ENCODE results near the gene CAMSAP3.
A peak's percentile ranks its signal among the peaks of the same experiment; 100 is the strongest.

CAMSAP3 gene

DNA sequence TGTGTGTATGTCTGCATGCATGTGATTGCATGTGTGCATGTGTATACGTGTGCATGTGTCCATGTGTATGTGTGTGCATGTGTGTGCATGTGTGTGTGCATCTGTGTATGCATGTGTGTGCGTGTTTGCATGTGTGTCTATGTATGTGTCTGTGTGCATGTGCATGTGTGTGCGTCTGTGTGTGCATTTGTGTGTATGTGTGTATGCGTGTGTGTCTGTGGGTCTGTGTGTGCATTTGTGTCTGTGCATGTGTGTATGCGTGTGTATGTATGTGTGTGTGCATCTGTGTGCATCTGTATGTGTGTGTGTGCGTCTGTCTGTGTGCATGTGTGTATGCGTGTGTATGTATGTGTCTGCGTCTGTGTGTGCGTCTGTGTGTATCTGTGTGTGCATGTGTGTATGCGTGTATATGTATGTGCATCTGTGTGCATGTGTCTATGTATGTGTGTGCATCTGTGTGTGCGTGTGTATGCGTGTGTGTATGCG is 44.2 kb downstream of the CAMSAP3 start:
- H4K20me1 ChIP-seq (ENCODE audit: insufficient read depth, low read length) = no peaks in the 10 kb centered on the region
- ATAC-seq (ENCODE audit: insufficient read depth, low read depth) (no peak), DNase-seq (no peak)
- H3K9ac ChIP-seq (ENCODE audit: low read depth, low read length) = no peak overlapping the region
- H3K27ac ChIP-seq (ENCODE audit: low read length) = no peak overlapping the region
- H3K4me1 ChIP-seq (ENCODE audit: insufficient read depth, low read length) = no peaks in the 10 kb centered on the region
- H3K79me2 ChIP-seq (ENCODE audit: insufficient read depth, low read length) = no peaks in the 10 kb centered on the region
- no peak overlapping the region for H3K4me3 ChIP-seq (ENCODE audit: low read depth in 1 of 2, low read length in 2 of 2)
- no peaks in the 10 kb centered on the region for H3K27me3 ChIP-seq (ENCODE audit: insufficient read depth, low read length, poor library complexity)
- TF ChIP-seq, protein P1, sequence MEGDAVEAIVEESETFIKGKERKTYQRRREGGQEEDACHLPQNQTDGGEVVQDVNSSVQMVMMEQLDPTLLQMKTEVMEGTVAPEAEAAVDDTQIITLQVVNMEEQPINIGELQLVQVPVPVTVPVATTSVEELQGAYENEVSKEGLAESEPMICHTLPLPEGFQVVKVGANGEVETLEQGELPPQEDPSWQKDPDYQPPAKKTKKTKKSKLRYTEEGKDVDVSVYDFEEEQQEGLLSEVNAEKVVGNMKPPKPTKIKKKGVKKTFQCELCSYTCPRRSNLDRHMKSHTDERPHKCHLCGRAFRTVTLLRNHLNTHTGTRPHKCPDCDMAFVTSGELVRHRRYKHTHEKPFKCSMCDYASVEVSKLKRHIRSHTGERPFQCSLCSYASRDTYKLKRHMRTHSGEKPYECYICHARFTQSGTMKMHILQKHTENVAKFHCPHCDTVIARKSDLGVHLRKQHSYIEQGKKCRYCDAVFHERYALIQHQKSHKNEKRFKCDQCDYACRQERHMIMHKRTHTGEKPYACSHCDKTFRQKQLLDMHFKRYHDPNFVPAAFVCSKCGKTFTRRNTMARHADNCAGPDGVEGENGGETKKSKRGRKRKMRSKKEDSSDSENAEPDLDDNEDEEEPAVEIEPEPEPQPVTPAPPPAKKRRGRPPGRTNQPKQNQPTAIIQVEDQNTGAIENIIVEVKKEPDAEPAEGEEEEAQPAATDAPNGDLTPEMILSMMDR (IDR thresholded peaks at IDR 0.05; ENCODE audit: borderline replicate concordance, extremely low read depth, low read length, poor library complexity, severe bottlenecking) = no peak
- no peak for TF ChIP-seq EZH2 (IDR thresholded peaks at IDR 0.05; ENCODE audit: borderline replicate concordance, low read depth, low read length, severe bottlenecking)
- peaks cover 5% of the 10 kb centered on the region for H3K9me3 ChIP-seq (ENCODE audit: insufficient read depth, low read length, severe bottlenecking)
- no peaks in the 10 kb centered on the region for H3K36me3 ChIP-seq (ENCODE audit: insufficient read depth, low read length)
- H2AFZ ChIP-seq (ENCODE audit: low read depth, low read length) = no peak overlapping the region
- H3K4me2 ChIP-seq (ENCODE audit: insufficient read depth, low read length) = no peak overlapping the region

DNA sequence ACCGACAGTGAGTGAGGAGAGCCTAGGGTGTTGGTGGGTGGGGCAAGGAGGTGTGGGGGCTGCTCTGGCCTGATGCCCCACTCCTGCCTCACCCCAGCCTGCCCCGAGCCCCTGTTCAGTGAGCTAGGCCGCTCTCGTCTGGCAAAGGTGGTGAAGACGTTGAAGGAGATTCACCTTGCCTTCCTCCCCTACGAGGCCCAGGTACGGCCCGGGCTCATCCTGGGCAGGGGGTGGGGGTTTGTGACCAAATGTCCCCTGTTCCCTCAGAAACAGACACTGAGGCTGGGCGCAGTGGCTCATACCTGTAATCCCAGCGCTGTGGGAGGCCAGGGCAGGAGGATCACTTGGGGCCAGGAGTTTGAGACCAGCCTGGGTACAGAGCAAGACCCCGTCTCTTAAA is 45.1 kb downstream of the CAMSAP3 start:
- TF ChIP-seq, protein P1 (IDR thresholded peaks at IDR 0.05; ENCODE audit: borderline replicate concordance, extremely low read depth, low read length, poor library complexity, severe bottlenecking) = no peak
- TF ChIP-seq EZH2 (IDR thresholded peaks at IDR 0.05; ENCODE audit: borderline replicate concordance, low read depth, low read length, severe bottlenecking) = no peak
- H3K27me3 ChIP-seq (ENCODE audit: insufficient read depth, low read length, poor library complexity) = no peaks in the 10 kb centered on the region
- H3K79me2 ChIP-seq (ENCODE audit: insufficient read depth, low read length) = no peaks in the 10 kb centered on the region
- no peak overlapping the region for H2AFZ ChIP-seq (ENCODE audit: low read depth, low read length)
- no peak overlapping the region for H3K4me3 ChIP-seq (ENCODE audit: low read depth in 1 of 2, low read length in 2 of 2)
- no peaks in the 10 kb centered on the region for H4K20me1 ChIP-seq (ENCODE audit: insufficient read depth, low read length)
- H3K36me3 ChIP-seq (ENCODE audit: insufficient read depth, low read length) = no peaks in the 10 kb centered on the region
- no peak overlapping the region for H3K27ac ChIP-seq (ENCODE audit: low read length)
- H3K4me1 ChIP-seq (ENCODE audit: insufficient read depth, low read length) = no peaks in the 10 kb centered on the region
- no peak overlapping the region for H3K4me2 ChIP-seq (ENCODE audit: insufficient read depth, low read length)
- peaks cover 5% of the 10 kb centered on the region for H3K9me3 ChIP-seq (ENCODE audit: insufficient read depth, low read length, severe bottlenecking)
- no peak for DNase-seq
- ATAC-seq (ENCODE audit: insufficient read depth, low read depth) = no peak
- no peak overlapping the region for H3K9ac ChIP-seq (ENCODE audit: low read depth, low read length)

DNA sequence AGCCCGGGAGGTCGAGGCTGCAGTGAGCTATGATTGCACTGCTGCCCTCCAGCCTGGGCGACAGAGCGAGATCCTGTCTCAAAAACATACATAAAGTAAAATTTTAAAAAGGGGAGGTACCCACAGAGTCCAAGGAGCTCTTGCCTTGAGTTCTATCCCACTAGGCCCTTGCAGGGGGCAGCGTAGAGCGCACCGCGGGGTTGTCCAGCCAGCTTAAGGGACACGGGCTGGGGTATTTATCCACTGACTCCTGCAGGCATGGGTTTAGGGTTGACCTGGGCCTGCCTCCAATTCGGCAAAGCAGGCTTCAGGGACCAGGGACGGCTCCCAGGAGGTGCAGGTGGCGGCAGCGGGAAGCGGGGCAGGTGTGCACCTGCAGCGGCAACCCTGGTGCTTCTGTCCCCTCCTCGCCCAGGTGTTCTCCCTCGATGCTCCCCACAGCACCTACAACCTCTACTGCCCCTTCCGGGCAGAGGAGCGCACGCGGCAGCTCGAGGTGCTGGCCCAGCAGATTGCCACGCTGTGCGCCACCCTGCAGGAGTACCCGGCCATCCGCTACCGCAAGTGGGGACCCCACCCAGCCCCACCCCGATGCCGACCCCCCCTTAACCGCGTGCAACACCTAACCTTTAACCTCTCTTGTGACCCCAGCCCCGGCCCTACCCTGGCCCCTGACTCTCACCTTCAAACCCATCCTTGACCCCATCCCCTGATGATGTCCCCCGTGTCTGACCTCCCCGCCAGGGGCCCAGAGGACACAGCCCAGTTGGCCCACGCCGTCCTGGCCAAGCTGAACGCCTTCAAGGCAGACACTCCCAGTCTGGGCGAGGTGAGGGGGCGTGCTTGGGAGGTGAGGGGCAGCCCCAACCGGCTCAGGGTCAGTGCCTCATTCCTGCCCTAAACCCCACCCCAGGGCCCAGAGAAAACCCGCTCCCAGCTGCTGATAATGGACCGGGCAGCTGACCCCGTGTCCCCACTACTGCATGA is 45.9 kb downstream of the CAMSAP3 start:
- no peak overlapping the region for H3K4me2 ChIP-seq (ENCODE audit: insufficient read depth, low read length)
- no peak overlapping the region for H3K9ac ChIP-seq (ENCODE audit: low read depth, low read length)
- no peak for DNase-seq
- TF ChIP-seq, protein P1 (IDR thresholded peaks at IDR 0.05; ENCODE audit: borderline replicate concordance, extremely low read depth, low read length, poor library complexity, severe bottlenecking) = peak; percentile 19
- no peak for TF ChIP-seq EZH2 (IDR thresholded peaks at IDR 0.05; ENCODE audit: borderline replicate concordance, low read depth, low read length, severe bottlenecking)
- no peak overlapping the region for H3K4me3 ChIP-seq (ENCODE audit: low read depth in 1 of 2, low read length in 2 of 2)
- no peaks in the 10 kb centered on the region for H3K36me3 ChIP-seq (ENCODE audit: insufficient read depth, low read length)
- H3K9me3 ChIP-seq (ENCODE audit: insufficient read depth, low read length, severe bottlenecking) = peaks cover 5% of the 10 kb centered on the region
- no peak overlapping the region for H2AFZ ChIP-seq (ENCODE audit: low read depth, low read length)
- no peak for ATAC-seq (ENCODE audit: insufficient read depth, low read depth)
- H3K27ac ChIP-seq (ENCODE audit: low read length) = no peak overlapping the region
- H3K79me2 ChIP-seq (ENCODE audit: insufficient read depth, low read length) = no peaks in the 10 kb centered on the region
- H4K20me1 ChIP-seq (ENCODE audit: insufficient read depth, low read length) = no peaks in the 10 kb centered on the region
- H3K4me1 ChIP-seq (ENCODE audit: insufficient read depth, low read length) = no peaks in the 10 kb centered on the region
- no peaks in the 10 kb centered on the region for H3K27me3 ChIP-seq (ENCODE audit: insufficient read depth, low read length, poor library complexity)

All from DND-41 (cell line).